Stimulated activated CD4-positive, alpha-beta T cell treated with anti-CD3 and anti-CD28 coated beads, Interleukin-2, amount 100 ng/mL, for 48 hours (primary cell): ENCODE data around the gene IL17REL.

Source experiments
- DNase-seq, 2 donors: peaks; one replicate each; pipeline ENCODE4 v3.0.0-alpha.2; 2020

The IL17REL gene

DNA sequence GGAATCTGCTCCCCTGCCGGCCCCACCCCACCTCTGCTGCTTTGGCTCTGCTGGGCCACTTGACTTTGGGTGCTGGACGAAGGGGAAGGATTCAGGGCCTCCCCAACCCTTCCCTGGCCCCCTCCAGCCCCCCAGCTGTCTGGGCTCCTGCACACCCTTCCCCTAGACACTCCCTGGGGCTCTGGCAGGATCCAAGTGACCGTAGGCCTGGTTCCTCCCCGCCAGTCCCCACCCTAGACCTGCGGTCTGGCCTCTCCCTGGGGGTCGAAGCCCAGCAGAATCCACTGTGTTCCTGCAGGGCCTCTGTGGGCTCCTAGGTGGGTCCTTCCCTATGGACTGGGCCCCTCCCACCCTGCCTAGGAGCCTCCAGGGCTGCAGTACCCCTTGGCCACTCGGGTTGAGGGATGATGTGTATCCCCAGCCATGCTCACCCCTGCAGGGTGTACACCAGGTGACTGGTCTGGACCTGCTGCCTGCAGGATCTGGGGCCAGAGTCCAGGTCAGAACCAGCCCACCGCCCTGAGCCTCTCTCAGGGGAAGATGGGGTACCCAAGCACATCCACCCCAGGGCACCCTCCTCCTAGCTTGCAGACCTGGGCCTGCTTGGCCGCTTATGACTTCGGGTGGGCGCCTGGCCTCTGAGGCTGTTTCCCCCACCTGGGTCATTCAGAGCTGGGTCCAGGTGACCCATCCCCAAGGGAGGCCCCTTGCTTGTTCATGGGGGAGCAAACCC, 46.4 kb downstream of the IL17REL start:
- DNase-seq: no peak

DNA sequence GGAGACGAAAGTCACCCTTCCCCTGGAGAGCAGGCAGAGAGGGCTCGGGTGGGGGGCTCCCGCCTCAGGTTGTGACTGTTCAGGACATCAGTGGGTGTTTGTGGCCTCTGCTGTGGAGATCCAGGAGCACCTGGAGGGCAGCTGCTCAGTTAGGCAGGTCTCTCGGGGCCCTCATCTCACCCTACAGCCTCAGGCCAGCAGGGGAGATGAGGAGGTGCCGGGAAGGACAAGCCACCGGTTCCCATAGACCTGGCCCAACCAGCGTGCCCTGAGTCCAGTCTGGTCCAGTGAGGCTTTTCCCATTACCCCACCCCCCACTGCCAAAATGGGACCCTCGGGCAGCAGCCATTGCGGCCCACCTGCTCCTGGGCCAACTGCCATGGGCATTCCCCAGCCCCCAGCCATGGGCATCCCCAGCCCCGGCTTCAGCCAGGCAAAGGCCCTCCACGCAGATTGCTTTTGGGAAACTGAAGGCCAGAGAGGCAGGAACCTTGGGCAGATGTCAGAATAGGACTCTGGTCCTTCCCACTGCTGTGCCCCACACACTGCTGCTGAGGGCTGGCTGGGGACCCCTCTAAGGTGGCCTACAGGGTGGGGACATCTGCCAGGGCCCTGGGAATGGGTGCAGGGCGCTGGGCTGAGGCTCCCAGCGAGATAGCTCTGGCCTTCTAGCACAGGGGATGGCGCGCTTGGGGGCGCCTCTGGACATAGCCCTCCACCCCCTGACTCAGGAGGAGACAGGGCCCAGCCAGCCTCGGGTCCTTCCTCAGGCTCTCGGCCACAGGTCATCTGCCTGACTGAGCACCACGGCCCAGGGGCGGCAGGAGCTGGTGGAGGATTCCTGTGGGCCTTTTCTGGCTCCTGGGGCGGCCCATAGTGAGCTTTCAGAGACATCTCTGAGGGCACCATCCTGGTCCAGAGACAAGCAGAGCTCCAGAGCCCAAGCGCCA, 47.2 kb downstream of the IL17REL start:
- DNase-seq: no peak

DNA sequence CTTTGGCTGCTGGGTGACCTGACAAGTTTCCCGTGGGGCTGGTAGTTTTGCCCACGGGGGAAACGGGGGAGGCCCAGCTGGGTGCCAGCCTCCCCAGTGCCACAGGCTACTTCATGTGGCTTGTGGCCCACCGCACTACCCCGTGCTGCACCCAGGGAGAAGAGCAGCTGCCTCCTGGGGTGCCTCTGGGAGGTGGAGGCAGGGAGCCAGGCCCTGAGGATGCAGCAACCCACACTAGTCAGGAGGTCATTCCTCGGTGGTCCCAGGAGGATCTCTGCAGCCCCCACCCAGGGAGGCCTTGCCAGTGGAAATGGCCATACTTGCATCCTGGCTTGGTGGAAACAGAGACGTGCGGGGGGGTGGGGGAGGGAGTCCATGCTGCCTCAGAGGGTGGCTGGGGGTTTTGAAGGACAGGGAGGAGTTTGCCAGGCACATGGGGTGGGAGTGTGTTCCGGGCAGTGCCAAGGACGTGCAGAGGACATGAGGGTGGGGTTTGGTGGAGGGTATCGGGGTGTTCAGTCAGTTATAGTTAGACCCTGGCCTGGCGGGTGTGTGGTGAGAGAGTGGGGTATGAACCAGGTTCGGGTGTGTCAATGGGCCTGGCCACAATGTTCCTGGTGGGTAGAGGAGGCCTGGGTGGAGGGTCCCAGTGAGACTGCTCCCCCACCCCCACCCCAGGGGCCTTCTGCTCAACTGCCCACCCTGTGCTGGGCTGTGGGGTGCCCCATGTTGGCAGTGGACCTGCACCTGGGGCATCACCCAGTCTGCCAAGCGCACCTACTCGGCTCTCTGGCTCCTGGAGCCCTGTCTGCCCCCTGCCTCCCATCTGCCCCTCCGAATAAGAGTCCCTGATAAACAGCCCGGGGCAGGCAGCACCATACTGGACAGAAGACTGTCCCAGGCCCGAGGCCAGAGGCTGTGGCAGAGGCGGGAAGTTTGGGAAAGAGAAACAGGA, 48.2 kb downstream of the IL17REL start:
- no peak for DNase-seq

DNA sequence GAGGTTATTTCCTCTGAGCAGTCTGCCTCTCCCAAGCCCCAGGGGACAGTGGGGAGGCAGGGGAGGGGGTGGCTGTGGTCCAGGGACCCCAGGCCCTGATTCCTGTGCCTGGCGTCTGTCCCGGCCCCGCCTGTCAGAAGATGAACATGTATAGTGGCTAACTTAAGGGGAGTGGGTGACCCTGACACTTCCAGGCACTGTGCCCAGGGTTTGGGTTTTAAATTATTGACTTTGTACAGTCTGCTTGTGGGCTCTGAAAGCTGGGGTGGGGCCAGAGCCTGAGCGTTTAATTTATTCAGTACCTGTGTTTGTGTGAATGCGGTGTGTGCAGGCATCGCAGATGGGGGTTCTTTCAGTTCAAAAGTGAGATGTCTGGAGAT, 48.9 kb downstream of the IL17REL start:
- no peak for DNase-seq

DNA sequence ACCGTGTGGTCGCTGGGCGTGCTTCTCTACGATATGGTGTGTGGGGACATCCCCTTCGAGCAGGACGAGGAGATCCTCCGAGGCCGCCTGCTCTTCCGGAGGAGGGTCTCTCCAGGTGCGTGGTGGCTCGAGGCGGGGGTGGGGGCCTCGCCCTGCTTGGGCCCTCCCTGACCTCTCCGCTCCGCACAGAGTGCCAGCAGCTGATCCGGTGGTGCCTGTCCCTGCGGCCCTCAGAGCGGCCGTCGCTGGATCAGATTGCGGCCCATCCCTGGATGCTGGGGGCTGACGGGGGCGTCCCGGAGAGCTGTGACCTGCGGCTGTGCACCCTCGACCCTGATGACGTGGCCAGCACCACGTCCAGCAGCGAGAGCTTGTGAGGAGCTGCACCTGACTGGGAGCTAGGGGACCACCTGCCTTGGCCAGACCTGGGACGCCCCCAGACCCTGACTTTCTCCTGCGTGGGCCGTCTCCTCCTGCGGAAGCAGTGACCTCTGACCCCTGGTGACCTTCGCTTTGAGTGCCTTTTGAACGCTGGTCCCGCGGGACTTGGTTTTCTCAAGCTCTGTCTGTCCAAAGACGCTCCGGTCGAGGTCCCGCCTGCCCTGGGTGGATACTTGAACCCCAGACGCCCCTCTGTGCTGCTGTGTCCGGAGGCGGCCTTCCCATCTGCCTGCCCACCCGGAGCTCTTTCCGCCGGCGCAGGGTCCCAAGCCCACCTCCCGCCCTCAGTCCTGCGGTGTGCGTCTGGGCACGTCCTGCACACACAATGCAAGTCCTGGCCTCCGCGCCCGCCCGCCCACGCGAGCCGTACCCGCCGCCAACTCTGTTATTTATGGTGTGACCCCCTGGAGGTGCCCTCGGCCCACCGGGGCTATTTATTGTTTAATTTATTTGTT, 49.6 kb downstream of the IL17REL start:
- DNase-seq: no peak

DNA sequence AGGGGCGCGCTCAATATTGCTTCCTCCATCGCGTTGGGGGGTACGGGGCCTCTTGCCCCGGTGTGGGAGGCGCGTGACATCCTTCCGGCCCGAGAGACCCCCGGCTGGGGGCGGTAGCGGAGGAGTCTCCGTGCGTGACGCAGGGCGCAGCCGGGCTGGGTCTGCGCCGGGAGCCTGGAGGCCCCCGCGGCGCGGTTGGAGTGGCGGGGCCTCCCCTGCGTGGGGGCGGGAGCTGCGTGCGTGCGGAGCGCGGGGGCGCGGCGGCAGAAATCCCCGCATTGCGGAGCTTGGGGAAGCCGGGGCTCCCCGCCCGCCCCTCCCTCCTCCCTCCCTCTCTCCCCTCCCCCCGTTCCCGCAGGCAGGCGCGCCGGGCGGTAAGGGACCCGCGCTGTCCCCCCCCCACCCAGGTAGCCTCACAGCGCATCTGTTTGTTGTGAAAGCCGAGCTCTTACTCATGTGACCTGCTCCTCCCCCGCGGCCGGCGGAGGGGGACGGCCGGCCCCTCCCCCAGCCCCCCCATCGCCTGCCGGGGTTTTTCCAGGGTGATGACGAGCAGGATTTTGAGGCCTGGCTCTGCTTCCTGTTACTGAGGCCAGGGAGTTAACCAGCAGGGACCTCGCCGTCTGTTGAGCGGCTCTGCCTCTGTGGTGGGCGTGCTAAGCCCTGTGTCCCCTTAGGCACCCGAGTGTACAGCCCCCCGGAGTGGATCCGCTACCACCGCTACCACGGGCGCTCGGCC, 50.4 kb downstream of the IL17REL start:
- DNase-seq: peak; percentile 82 to 83

DNA sequence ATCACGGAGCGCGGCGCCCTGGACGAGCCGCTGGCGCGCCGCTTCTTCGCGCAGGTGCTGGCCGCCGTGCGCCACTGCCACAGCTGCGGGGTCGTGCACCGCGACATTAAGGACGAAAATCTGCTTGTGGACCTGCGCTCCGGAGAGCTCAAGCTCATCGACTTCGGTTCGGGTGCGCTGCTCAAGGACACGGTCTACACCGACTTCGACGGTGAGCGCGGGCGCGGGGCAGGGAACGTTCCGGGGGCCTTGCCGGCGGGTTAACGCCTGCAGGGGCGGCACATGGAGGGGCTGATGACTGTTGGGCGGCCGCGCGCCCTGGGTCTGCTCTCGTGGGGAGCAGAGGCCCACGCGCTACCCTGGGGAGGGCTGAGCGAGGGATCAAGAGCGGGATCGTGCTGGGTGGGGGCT, 51.0 kb downstream of the IL17REL start:
- DNase-seq: no peak

DNA sequence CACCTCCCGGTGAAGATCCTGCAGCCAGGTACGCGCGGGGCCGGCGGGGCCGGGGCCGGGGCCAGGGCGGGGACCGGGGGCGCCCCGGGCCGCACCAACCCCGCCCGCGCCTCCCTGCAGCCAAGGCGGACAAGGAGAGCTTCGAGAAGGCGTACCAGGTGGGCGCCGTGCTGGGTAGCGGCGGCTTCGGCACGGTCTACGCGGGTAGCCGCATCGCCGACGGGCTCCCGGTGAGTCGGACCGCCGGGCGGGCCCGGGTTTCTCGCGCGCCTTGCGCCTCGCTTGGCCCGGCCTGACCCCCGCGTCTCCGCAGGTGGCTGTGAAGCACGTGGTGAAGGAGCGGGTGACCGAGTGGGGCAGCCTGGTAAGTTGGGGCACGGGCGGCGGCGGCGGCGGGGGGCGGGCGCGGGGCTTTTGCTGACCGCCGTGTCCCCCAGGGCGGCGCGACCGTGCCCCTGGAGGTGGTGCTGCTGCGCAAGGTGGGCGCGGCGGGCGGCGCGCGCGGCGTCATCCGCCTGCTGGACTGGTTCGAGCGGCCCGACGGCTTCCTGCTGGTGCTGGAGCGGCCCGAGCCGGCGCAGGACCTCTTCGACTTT, 51.5 kb downstream of the IL17REL start:
- no peak for DNase-seq

DNA sequence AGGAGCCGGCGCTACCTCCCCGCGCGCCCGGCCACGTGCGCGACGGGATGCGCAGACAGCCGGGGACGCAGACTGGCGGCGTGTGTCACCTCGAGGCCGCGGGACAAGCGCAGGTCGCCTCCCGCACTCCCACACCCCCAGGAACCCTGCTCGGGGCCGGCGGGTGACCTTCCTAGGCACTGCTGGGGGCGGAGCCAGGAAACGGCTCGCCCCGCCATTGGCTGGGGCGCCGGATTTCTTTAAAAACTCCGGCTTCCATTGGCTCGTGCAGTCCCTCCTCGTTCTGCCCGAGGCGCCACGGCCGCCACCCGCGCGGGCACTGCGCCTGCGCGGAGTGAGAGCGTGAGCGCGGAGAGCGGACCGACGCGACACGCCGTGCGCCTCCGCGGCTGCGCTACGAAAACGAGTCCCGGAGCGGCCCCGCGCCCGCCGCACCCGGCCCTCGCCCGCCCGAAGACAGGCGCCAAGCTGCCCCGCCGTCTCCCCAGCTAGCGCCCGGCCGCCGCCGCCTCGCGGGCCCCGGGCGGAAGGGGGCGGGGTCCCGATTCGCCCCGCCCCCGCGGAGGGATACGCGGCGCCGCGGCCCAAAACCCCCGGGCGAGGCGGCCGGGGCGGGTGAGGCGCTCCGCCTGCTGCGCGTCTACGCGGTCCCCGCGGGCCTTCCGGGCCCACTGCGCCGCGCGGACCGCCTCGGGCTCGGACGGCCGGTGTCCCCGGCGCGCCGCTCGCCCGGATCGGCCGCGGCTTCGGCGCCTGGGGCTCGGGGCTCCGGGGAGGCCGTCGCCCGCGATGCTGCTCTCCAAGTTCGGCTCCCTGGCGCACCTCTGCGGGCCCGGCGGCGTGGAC, 52.2 kb downstream of the IL17REL start, which contains the start of gene PIM3:
Gene PIM3 (plus strand): TSS at position 614 of the 846 bp plus-strand sequence. CDS start 176 bp downstream, at position 790.
- peak; percentile 88 to 89 for DNase-seq

DNA sequence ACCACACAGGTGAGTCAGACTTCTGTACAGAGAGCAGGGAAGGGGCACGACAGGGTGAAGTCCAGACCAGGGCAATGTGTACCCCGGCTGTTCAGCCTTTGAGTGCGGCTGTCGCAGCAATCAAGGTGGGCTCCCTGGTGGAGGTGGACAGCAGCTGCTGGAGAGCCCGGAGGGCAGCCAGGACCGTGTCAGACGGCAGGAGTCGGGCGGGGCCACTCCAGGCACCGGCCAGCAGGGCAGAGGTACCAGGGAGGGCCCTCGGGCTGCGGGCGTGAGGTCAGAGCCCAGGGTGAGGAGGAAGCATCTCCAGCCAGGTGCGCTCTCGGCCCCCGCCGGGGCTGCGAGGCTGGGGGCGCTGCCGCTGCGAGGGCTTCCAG, 52.8 kb downstream of the IL17REL start:
- no peak for DNase-seq

DNA sequence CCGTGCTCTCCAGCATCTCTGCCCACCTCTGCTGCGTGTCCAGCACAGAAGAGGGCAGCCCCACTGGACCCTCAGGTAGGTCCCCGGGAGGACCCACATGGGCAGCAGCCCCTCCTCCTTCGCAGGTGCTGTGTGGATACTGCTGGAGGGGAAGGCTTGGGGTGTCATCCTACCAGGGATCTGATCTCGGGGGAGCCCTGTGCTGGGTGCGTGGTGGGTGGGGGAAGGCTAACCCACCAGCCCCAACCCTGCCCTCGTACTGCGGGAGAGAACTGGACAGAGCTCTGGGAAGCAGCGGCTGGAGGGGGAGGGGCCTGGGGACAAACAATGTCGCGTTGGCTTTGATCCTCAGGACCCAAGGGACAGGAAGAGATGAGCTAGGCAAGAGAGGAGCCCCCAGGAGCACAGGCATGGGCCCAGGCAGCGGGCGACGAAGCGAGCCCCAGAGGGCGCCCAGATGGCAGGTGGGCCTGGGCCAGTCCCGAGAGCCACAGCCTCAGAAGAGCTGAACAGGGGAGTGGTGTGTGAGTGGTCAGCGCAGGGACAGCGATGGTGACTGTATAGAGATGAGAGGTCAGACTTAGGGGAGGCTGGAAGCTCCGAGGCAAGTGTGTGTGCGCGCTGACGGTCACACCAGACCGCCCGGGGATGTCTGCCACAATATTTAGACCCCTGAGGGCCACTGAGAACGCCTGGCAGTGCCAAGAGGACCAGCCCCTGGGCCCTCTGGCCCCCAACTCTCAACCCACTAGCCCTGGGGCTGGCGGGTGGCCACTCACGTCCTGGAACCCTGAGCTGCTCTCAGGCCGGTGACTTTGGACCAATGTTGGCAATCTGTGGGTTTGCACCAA, 53.4 kb downstream of the IL17REL start:
- no peak for DNase-seq

DNA sequence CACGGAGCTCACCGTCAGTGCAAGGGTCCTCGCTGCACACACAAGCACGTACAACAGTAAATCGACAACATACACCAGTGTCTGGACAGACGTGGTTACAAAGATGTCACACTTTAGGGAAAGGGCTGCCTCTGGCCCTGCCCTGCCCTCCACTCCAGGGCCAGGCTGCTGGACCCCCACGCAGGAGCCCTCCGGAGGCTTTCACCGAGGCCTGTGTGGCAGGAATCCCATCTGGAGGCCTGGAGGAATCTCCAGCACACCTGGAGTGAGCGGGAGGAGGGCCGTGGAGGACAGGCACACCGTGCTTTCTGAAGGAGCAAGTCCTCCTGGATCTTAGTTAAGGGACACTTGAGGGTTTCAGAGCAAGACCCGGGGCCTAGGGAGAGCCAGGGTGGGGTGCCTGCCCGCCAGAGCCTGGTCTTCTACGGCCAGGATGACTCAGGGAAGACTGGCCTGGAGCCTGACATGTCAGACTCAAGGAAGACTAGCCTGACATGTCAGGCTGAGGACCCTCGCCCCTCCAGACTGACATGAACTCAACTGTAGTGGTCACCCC, 54.1 kb downstream of the IL17REL start:
- DNase-seq: no peak

DNA sequence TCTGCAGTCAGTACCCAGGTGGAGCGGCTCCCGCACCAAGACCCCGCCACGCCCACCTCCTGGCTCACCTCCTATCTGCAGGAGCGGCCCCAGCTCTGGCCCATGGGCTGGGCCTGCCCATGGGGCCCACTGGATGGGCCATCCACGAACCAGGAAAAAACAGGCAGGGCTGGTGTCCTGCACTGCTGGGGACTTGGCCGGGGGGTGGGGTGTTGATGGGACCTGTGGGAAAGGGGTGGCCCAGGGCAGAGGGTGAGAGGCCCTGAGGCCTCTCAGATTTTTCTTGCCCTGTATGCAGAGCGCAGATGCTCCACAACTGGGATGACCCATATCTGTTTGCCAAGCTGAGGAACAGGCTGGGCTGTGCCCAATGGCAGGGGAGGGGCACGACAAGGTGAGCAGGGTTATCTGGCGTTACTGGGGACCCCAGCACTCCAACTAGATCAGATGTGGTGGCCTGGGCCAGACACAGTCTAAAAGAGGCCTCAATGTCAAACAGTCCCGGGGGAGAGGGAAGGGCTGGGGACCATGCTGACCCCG, 54.7 kb downstream of the IL17REL start:
- no peak for DNase-seq

DNA sequence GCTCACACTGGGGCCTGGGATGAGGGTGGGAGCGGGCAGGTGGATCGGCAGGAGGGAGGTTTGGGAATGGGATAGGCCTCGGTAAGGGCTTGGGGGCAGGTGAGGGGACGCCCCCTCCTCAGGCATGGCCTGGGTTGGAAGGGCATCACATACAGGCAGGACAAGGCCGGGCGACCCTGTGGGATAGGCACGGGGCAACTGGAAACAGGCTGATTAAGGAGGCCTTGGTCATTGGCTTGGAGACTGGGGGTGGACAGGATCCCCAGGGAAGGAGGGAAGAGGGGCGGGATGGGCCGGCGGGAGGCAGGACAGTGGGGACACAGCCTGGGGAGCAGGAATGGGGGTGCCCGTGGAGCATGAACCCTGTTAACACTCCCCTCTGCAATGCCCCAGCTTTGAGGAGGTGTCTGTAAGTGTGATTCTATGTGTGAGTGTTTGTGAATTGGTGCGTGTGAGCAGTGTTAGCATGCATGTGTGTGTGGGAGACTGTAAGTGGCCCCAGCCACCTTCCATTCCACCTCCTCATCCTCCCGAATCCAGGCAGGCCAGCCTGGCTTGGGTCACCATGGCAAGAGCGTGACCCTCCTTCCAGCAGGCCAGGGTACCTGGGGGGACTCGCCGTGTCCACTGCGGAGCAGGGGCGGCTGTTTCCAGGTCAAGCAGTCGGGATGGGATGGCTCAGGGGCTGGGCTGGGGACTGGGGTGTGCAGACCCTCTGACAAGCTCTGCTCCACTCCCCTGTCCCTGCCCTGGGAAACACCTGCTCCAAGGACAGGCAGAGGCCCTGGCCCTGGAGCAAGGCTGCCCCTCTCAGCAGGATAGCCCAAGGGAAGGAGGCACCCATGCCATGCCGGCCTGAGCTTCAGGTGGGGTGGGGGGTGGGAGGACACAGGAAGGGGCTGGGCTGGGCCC, 55.4 kb downstream of the IL17REL start:
- DNase-seq: no peak

DNA sequence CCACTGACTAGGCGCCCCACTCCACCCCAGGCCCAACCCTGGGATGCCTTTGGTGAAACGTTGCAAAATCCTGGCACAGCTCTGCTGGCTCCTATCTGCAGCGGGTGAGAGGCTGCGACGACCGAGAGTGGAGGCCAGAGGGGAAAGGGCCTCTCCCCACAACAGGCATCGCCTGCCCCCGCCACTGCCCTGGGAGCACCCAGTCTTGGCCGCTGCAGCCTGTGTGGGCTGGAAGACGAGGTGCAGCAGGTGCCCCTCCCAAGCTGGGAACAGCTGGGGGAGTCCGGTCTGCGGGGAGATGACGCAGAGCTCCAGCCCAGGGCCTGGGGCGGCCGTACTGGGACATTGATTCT, 56.2 kb downstream of the IL17REL start:
- DNase-seq: no peak

DNA sequence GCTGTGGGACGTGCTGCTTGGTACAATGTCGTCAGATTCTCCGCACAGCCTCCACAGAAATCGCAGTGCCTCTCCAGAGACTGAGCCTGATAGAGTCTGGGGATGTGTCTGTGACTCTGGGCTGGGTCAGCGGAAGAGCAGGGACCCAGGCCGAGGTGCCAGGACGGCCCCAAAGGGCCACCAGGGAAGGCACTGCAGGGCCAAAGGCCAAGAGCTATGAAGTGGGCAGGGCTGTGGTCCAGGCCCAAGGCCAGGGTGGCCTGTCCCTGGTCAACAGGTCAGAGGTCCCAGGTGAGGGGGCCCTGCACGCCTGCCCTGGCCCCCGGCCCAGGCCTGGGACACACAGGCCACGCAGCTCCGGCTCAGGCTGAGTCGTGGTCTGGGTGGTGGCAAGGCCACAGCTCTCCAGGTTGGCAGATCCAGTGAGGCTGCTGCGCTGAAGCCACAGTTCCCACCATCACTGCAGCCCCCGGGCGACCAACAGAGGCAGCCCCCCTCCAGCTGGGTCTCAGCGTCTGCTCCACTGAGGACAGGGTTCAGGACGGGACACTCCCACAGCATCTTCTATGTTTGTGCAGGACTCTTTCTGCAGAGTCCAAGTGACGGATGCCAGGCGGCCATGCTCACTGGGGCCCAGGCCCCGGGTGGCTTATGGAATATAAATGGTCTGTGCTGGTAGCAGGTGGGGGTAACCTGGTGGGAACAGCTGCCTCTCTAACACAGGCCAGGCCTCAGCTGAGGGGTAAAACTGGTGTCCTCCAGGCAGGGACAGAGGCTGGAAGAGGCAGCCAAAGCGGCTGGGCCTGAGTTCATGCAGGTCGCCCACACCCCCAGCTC, 56.8 kb downstream of the IL17REL start:
- no peak for DNase-seq
